ENCODE data around the gene MAB21L1.

Gene MAB21L1

DNA sequence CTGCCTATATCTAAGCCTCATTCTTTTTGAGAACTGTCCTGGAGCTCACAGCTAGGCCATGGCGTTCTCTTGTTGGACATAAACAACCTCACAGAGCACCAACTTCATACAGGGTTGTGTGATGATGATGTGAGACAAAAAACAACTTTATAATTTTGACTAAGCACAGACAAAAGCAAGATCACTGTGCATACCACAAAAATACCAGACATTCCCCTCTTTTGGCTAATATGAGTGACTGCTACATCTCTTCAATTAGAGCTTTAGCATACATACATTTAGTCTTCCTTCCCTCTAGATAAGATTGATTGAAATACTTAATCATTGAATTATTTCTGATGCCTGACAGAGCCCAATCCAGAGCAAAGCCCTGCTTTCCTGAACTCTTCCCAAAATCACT is 8.3 kb downstream of the MAB21L1 start:
- no peak overlapping the region for H3K27ac ChIP-seq

DNA sequence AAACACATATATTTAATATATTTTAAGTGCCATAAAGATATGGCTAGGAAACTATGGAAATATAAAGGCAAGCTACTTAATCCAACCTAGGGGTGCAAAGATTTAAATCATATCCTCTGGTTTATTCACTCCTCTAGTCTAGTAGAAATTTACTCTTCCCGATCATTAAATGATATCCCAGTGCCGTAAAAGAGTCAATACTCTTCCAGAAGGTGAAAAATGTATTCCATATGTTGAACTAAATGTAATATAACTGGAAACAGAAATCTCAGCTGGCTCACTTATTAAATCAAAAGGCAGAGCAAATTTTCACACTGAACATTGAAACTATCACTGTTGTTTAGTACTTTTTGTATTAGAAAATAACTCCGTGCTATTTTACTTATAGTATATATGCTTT is 11.1 kb downstream of the MAB21L1 start:
- no peak overlapping the region for H3K27ac ChIP-seq
- TF ChIP-seq, protein P1, sequence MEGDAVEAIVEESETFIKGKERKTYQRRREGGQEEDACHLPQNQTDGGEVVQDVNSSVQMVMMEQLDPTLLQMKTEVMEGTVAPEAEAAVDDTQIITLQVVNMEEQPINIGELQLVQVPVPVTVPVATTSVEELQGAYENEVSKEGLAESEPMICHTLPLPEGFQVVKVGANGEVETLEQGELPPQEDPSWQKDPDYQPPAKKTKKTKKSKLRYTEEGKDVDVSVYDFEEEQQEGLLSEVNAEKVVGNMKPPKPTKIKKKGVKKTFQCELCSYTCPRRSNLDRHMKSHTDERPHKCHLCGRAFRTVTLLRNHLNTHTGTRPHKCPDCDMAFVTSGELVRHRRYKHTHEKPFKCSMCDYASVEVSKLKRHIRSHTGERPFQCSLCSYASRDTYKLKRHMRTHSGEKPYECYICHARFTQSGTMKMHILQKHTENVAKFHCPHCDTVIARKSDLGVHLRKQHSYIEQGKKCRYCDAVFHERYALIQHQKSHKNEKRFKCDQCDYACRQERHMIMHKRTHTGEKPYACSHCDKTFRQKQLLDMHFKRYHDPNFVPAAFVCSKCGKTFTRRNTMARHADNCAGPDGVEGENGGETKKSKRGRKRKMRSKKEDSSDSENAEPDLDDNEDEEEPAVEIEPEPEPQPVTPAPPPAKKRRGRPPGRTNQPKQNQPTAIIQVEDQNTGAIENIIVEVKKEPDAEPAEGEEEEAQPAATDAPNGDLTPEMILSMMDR (conservative IDR thresholded peaks at IDR 0.05) = no peak
- TF ChIP-seq ZFX (IDR thresholded peaks at IDR 0.05) = no peak

More for the DNA sequence above, 8.3 kb downstream of the MAB21L1 start:
- TF ChIP-seq, protein P1 (conservative IDR thresholded peaks at IDR 0.05) = no peak
- TF ChIP-seq ZFX (IDR thresholded peaks at IDR 0.05) = no peak

DNA sequence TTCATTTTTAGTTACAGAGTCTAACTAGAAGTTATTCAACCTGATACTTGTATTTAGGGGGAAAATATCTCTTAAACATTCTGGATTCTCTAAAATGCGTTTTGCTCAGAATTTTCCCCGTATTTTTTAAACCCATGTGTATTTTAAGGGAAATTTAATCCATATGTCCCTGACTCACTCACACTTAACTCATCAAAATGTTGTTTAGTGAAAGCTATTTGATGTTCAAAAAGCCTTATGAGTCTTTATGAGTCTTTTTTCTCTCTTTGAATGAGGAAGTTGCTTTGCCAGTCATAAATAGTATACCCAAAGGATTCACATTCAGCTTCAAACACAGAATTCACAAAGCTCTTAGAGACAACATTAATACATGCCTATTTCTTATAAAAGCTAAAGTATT is 16.4 kb downstream of the MAB21L1 start:
- no peak for TF ChIP-seq ZFX (IDR thresholded peaks at IDR 0.05)
- TF ChIP-seq, protein P1 (conservative IDR thresholded peaks at IDR 0.05) = no peak
- no peak overlapping the region for H3K27ac ChIP-seq

DNA sequence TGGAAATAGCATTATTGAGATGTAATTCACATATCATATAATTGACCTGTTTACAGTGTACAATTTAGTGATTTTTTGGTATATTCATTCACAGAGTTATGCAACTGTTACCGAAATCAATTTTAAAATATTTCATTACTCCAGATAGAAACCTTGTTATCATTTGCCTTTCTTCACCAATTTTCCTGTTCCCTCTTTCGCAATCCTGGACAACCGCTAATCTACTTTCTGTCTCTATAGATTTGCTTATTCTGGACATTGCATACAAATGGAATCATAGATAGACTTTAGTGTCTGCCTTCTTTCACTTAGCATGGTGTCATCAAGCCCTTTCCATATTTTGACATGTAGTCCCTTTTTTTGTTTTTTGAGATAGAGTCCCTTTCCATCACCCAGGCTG is 19.2 kb downstream of the MAB21L1 start:
- no peak for TF ChIP-seq ZFX (IDR thresholded peaks at IDR 0.05)
- TF ChIP-seq, protein P1 (conservative IDR thresholded peaks at IDR 0.05) = no peak
- H3K27ac ChIP-seq = no peak overlapping the region

DNA sequence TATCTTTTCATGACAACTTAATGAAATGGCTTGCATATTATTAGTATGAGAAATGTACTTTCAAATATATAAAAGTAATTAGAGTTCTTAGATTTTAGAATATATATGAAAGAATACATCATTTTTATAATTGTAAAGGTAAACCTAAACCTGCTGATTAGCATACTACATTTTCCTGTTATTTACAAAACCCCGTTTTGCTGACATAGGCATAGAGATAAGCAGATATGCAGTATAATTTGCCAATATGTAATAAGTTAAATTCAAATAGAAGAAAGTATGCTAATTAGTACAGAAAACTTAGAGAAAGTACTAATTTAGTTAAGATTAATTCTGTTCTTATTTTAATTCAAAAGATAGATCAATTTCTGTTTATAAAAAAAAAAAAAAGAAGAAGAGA is 21.5 kb downstream of the MAB21L1 start:
- no peak overlapping the region for H3K27ac ChIP-seq
- TF ChIP-seq, protein P1 (conservative IDR thresholded peaks at IDR 0.05) = no peak
- TF ChIP-seq ZFX (IDR thresholded peaks at IDR 0.05) = no peak

DNA sequence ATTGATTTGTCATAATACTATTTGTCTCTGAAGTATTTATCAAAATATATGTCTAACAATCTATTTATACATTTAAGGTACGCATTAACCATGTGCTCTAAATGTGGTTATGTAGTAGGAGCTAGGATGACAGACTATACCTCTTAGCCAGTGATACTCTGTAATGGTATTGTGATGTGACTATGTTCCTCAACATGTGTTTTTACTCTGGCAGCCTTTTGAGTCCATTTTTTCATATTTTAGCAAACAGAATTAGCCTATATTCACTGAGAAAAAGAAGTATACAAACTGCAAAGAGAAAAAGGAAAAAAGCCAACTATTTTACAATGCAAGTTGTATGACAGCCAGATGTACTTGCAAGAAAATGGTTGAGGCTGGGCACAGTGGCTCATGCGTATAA is 26.7 kb downstream of the MAB21L1 start:
- no peak overlapping the region for H3K27ac ChIP-seq
- TF ChIP-seq, protein P1 (conservative IDR thresholded peaks at IDR 0.05) = no peak
- no peak for TF ChIP-seq ZFX (IDR thresholded peaks at IDR 0.05)

DNA sequence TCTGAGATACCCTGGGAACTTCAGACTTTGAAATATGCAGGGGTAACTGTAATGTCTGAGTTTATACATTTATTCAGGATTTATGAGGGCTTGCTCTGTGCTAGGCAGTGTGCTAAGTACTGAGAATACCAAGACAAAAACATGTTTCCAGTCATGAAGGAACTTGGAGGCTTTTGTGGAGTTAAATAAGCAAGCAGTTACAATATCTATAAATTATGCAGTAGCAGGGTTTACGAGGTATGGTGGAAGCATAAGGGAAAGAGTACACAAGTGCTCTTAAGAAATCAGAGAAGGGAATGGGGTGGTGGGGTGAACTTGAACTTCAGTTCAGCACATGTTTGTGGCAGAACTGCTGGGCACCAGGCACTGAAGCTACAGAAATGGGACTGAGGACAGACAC is 28.0 kb downstream of the MAB21L1 start:
- H3K27ac ChIP-seq = no peak overlapping the region
- TF ChIP-seq, protein P1 (conservative IDR thresholded peaks at IDR 0.05) = no peak
- TF ChIP-seq ZFX (IDR thresholded peaks at IDR 0.05) = no peak

All from C4-2B (cell line).